ENCODE measurements around the gene MEGF6.

The MEGF6 gene

GRCh38 chr1:3530086-3530925, 81.0 kb downstream of the MEGF6 start:
- H3K9me3 ChIP-seq (ENCODE audit: control insufficient read depth, insufficient read depth, low read length): no peaks in the 10 kb centered on the region
- no peaks in the 10 kb centered on the region; the same call in 1 of the 2 replicates for H3K4me1 ChIP-seq (ENCODE audit: insufficient read depth, low read length)
- H3K36me3 ChIP-seq (ENCODE audit: insufficient read depth, low read length): no peaks in the 10 kb centered on the region
- H3K9ac ChIP-seq (ENCODE audit: low read depth, low read length): peak overlapping the region; percentile 72

- Histone ChIP-seq H3K4me1 (ENCODE audit: insufficient read depth, low read length) (no peaks in the 10 kb centered on the region; the same call in 1 of the 2 replicates), H3K9me3 (ENCODE audit: control insufficient read depth, insufficient read depth, low read length) (no peaks in the 10 kb centered on the region), H3K36me3 (ENCODE audit: insufficient read depth, low read length) (no peaks in the 10 kb centered on the region), H3K9ac (ENCODE audit: low read depth, low read length) (no peak overlapping the region)
Measured at GRCh38 chr1:3529099-3529729, 82.1 kb downstream of the MEGF6 start.

- Histone ChIP-seq H3K36me3 (ENCODE audit: insufficient read depth, low read length) (no peaks in the 10 kb centered on the region), H3K9me3 (ENCODE audit: control insufficient read depth, insufficient read depth, low read length) (no peaks in the 10 kb centered on the region), H3K4me1 (ENCODE audit: insufficient read depth, low read length) (no peaks in the 10 kb centered on the region; the same call in 1 of the 2 replicates), H3K9ac (ENCODE audit: low read depth, low read length) (no peak overlapping the region)
Measured at GRCh38 chr1:3527774-3528173, 83.5 kb downstream of the MEGF6 start.

DNA sequence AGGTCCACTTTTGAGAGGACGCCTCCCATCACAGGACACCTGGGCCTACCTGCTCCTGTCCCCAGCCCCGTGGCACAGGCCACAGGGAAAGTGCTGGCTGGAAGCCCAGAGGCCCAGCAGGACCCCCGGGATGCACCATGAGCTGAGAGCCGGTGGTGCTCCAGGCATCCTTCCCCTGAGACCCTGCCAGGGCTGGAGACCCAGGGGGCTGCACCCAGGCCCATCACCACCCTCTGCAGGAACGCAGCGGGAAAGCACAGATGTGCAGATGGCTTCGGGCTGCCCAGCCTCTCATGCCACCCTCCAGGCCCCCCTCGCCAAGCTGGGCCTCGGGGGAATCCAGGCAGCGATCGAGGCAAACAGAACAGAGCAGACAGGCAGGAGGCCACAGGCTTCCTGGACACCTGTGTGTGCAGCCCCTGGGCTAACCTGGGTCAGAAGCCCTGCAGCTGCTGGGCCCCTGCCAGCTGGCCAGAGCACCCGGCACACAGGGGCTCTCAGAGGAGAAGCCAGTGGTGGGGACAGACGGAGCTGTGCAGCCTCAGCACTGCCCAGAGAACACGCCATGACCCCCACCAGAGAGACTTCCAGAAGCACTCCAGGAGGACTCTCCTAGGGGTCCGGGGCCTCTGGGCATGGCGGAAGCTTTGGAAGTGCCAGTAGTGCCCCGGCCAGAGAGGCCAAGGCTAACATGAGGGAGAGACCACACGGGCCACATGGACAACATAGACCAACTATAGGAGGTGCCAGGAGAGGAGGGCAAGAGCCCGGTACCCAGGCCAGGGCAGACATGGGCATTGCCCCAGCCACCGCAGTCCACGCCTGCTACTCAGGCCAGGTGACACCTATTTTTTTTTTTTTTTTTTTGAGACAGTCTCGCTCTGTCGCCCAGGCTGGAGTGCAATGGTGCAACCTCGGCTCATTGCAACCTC, 85.5 kb downstream of the MEGF6 start:
- no peak overlapping the region for H3K9ac ChIP-seq (ENCODE audit: low read depth, low read length)
- no peaks in the 10 kb centered on the region for H3K36me3 ChIP-seq (ENCODE audit: insufficient read depth, low read length)
- H3K4me1 ChIP-seq (ENCODE audit: insufficient read depth, low read length): no peaks in the 10 kb centered on the region; the same call in 1 of the 2 replicates
- H3K9me3 ChIP-seq (ENCODE audit: control insufficient read depth, insufficient read depth, low read length): no peaks in the 10 kb centered on the region

GRCh38 chr1:3524556-3525203, 86.6 kb downstream of the MEGF6 start:
- Histone ChIP-seq H3K36me3 (ENCODE audit: insufficient read depth, low read length) (no peaks in the 10 kb centered on the region), H3K9me3 (ENCODE audit: control insufficient read depth, insufficient read depth, low read length) (no peaks in the 10 kb centered on the region), H3K4me1 (ENCODE audit: insufficient read depth, low read length) (no peaks in the 10 kb centered on the region; the same call in 1 of the 2 replicates), H3K9ac (ENCODE audit: low read depth, low read length) (no peak overlapping the region)

GRCh38 chr1:3523980-3524379, 87.3 kb downstream of the MEGF6 start:
- H3K9ac ChIP-seq (ENCODE audit: low read depth, low read length): no peak overlapping the region
- H3K9me3 ChIP-seq (ENCODE audit: control insufficient read depth, insufficient read depth, low read length): no peaks in the 10 kb centered on the region
- no peaks in the 10 kb centered on the region; the same call in 1 of the 2 replicates for H3K4me1 ChIP-seq (ENCODE audit: insufficient read depth, low read length)
- no peaks in the 10 kb centered on the region for H3K36me3 ChIP-seq (ENCODE audit: insufficient read depth, low read length)

- Histone ChIP-seq H3K9ac (ENCODE audit: low read depth, low read length) (no peak overlapping the region), H3K9me3 (ENCODE audit: control insufficient read depth, insufficient read depth, low read length) (no peaks in the 10 kb centered on the region), H3K4me1 (ENCODE audit: insufficient read depth, low read length) (no peaks in the 10 kb centered on the region; the same call in 1 of the 2 replicates), H3K36me3 (ENCODE audit: insufficient read depth, low read length) (no peaks in the 10 kb centered on the region)
Measured at GRCh38 chr1:3522564-3523265, 88.6 kb downstream of the MEGF6 start.

DNA sequence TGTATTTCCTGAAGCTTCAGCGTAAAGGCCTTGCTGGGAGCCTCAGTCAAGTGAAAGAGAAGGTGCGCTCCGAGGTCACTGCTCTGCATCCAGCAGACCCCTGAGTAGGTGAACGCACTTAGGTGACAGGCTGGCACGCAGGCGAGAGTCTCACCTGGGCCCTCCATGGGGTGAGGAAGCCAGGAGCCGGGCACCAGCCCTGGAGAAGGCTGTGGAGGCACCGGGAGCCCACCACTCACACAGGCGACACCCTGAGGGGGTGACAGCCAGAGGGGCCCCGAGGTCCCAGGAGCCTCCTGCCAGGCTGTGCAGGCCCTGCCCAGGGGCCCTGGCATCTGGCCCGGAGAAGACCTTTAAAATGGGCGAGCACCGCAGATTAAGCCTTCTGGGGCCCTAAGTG, 89.2 kb downstream of the MEGF6 start:
- Histone ChIP-seq H3K9me3 (ENCODE audit: control insufficient read depth, insufficient read depth, low read length) (no peaks in the 10 kb centered on the region), H3K4me1 (ENCODE audit: insufficient read depth, low read length) (no peaks in the 10 kb centered on the region; the same call in 1 of the 2 replicates), H3K36me3 (ENCODE audit: insufficient read depth, low read length) (no peaks in the 10 kb centered on the region), H3K9ac (ENCODE audit: low read depth, low read length) (no peak overlapping the region)

DNA sequence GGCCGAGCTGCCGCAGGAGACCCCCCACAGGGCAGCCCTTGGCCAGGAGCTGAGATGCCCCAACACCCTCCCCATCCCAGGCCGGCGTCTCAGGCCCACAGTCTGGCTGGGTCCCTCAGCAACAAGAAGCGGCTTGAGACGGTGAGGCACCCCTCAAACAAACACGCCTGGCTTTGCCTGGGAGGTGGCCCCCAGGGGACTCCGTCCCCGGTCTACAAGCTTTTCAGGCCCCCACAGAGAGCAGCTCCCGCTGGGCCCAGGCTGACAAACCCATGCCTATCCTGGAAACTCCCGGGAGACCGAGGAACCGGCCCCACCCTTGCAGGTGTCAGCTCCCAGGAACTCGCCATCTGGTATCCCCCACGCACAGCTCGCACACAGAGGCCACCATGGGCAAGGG, 89.9 kb downstream of the MEGF6 start:
- Histone ChIP-seq H3K9ac (ENCODE audit: low read depth, low read length) (no peak overlapping the region), H3K36me3 (ENCODE audit: insufficient read depth, low read length) (no peaks in the 10 kb centered on the region), H3K4me1 (ENCODE audit: insufficient read depth, low read length) (no peaks in the 10 kb centered on the region; the same call in 1 of the 2 replicates), H3K9me3 (ENCODE audit: control insufficient read depth, insufficient read depth, low read length) (no peaks in the 10 kb centered on the region)

DNA sequence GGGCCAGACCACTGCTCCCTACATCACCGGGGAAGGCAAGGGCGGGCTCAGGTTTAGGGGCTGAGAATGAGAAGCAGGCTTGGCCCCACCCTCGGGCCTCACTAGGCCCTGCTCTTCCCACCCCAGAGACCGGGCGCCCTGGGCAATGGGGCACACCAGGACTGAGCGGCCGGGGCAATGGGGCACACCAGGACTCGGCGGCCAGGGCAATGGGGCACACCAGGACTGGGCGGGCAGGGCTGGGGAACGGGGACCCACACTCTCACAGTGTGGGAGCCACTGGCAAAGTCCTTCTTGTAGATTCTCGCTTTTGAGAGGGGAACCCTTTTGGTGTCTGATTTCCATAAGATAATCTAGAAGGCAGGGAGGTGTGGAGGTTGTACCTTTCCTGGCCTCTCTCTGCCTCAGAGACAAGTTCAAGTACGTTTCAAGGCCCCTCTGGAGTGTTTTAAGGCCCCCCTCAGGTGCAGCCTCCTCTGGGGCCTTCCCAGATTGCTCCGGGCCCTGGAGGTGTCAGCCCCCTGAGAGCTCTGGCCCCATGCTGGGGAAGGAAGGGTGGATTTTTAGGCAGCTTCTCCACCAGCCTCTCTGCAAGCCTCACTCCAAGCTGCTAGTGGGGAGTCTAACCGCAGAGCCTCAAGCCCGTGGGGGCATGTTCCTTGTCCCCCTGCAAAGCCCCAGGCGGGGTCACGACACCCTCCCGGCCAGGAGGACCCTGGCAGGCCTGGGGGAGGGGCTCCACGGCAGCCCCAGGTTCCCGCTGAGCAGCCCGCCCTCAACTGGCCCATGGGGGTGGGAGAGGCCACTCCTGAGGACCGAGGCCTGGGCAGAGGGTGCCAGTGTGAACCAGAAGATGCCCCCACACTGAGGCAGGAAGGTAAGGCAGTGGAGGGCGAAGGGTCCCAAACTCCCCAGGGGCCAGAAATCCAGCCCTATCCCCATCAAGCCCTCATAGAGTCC, 90.6 kb downstream of the MEGF6 start:
- Histone ChIP-seq H3K36me3 (ENCODE audit: insufficient read depth, low read length) (no peaks in the 10 kb centered on the region), H3K9ac (ENCODE audit: low read depth, low read length) (no peak overlapping the region), H3K4me1 (ENCODE audit: insufficient read depth, low read length) (no peaks in the 10 kb centered on the region; the same call in 1 of the 2 replicates), H3K9me3 (ENCODE audit: control insufficient read depth, insufficient read depth, low read length) (no peaks in the 10 kb centered on the region)

DNA sequence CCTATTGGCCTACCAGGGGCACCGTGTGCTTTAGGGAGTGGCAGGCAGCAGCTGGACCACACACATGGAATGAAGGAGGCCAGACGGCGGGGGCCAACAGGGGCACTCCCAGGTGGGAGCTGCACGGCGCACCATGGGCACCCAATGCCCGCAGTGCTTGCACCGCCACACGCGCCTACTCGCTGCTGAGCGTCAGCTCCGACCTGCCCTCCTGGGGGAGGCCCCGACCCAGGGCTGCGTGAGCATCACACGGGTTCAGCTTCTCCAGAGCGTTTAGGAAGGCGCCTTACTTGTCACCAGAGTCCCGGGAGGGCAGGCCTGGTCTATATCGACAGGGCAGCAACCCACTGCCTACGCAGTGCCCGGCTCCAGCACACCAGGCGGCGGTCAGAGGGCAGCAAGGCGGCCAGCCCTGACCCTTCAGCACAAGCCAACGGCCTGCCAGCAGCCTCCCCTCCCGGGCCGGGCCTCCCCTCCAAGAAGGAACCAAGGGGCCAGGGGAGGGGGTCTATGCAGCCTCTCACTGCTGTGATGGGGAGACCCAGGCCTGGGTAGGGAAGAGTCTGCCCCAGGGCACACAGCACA, 91.9 kb downstream of the MEGF6 start:
- Histone ChIP-seq H3K9me3 (ENCODE audit: control insufficient read depth, insufficient read depth, low read length) (no peaks in the 10 kb centered on the region), H3K36me3 (ENCODE audit: insufficient read depth, low read length) (no peaks in the 10 kb centered on the region), H3K9ac (ENCODE audit: low read depth, low read length) (no peak overlapping the region), H3K4me1 (ENCODE audit: insufficient read depth, low read length) (no peaks in the 10 kb centered on the region; the same call in 1 of the 2 replicates)

DNA sequence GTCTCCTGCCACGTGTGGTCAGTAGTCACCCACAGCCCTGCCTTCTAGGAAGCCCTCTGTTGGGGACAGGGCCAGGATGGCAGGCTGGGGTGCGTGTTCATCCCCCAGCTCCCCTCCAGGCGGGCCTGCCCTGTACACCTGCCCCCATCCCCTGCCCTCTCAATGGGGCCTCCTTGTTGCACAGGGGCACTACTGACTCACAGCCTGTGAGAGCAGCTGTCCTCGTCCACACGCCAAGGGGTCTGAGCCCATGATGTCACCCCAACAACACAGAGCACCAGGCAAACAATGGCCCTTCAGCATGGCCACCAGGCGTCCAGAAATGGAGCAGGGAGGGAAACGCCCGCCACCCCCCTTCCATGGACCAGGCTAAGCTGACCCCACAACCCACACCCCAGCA, 92.6 kb downstream of the MEGF6 start:
- Histone ChIP-seq H3K4me1 (ENCODE audit: insufficient read depth, low read length) (no peaks in the 10 kb centered on the region; the same call in 1 of the 2 replicates), H3K9ac (ENCODE audit: low read depth, low read length) (no peak overlapping the region), H3K36me3 (ENCODE audit: insufficient read depth, low read length) (no peaks in the 10 kb centered on the region), H3K9me3 (ENCODE audit: control insufficient read depth, insufficient read depth, low read length) (no peaks in the 10 kb centered on the region)
